ENCODE data around the gene ANTXRL.
"Not testable (repeated sequence)": the region's sequence is repeated elsewhere in the genome, so short reads cannot be mapped to it uniquely, and the experiment has no call there.

Gene ANTXRL

DNA sequence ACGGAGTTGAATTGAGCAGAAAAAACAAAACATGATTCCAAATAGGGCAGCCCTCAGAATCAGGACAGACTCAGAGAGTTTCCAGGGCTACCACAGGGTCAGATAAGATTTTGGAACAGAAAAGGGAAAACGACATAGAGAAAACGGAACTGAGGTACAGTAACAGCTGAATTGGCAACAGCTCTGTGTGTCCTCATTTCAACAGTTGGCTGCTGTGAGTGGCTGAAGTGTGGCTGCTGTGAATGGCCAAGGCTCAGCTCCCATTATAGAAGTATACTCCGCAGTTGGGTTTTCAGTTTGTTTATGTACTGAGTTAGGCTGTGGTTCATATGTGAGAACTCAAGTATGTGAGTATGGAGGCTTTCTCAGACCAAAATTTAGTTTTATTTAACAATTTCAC is 32.0 kb downstream of the ANTXRL start:
- Histone ChIP-seq H3K27me3 (ENCODE audit: low read depth, low read length) (no peaks in the 10 kb centered on the region), H3K4me1 (ENCODE audit: control insufficient read depth in 1 of 2, insufficient read depth in 2 of 2, low read length in 2 of 2) (no peaks in the 10 kb centered on the region), H3K36me3 (ENCODE audit: control insufficient read depth in 1 of 2, insufficient read depth in 2 of 2, low read length in 2 of 2) (no peaks in the 10 kb centered on the region), H3K27ac (ENCODE audit: low read length) (no peak overlapping the region), H3K9me3 (ENCODE audit: control insufficient read depth in 1 of 2, low read length in 2 of 2) (no peaks in the 10 kb centered on the region), H3K4me3 (ENCODE audit: low read depth in 1 of 2, low read length in 2 of 2) (no peak overlapping the region)

DNA sequence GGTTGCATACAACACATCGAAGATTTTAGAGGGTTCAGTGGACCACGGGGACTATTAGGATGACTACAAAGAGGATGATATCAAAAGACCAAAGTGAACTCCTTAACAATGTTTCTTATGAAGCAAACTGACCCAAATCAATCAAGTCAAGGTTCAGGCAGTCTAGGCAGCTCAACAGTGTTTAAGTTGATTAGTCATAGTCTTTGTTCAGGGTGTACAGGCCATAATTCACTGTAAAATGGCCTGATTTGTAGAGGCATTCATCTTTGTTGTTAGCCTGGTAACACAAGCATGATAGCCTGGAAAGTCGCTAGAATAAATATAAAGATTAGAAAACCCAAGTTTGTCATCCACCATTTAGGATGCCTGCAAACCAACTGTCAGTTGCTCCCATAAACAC is 32.6 kb downstream of the ANTXRL start:
- Histone ChIP-seq H3K9me3 (ENCODE audit: control insufficient read depth in 1 of 2, low read length in 2 of 2) (no peaks in the 10 kb centered on the region), H3K27me3 (ENCODE audit: low read depth, low read length) (no peaks in the 10 kb centered on the region), H3K4me1 (ENCODE audit: control insufficient read depth in 1 of 2, insufficient read depth in 2 of 2, low read length in 2 of 2) (no peaks in the 10 kb centered on the region), H3K36me3 (ENCODE audit: control insufficient read depth in 1 of 2, insufficient read depth in 2 of 2, low read length in 2 of 2) (no peaks in the 10 kb centered on the region), H3K27ac (ENCODE audit: low read length) (no peak overlapping the region), H3K4me3 (ENCODE audit: low read depth in 1 of 2, low read length in 2 of 2) (no peak overlapping the region)

DNA sequence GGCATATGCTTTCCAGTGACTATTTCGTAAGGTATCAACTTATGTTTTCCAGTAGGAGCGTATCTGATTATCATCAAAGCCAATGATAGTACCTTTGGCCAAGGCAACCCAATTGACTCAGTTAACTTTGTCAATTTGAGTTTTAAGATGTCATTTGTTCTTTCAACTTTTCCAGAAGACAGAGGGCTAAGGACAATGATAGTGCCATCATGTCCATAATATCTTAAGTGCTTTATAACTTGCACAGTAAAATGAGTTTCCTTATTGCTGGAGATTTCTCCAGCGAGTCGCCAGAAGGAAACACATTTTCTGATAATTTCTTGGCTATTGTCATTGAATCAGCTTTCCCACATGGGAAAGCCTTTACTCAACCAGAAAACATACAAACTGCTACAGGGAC is 35.0 kb downstream of the ANTXRL start:
- H3K9me3 ChIP-seq (ENCODE audit: control insufficient read depth in 1 of 2, low read length in 2 of 2), result no peaks in the 10 kb centered on the region
- no peaks in the 10 kb centered on the region for H3K27me3 ChIP-seq (ENCODE audit: low read depth, low read length)
- no peak overlapping the region for H3K4me3 ChIP-seq (ENCODE audit: low read depth in 1 of 2, low read length in 2 of 2)
- no peaks in the 10 kb centered on the region for H3K4me1 ChIP-seq (ENCODE audit: control insufficient read depth in 1 of 2, insufficient read depth in 2 of 2, low read length in 2 of 2)
- no peaks in the 10 kb centered on the region for H3K36me3 ChIP-seq (ENCODE audit: control insufficient read depth in 1 of 2, insufficient read depth in 2 of 2, low read length in 2 of 2)
- no peak overlapping the region for H3K27ac ChIP-seq (ENCODE audit: low read length)

DNA sequence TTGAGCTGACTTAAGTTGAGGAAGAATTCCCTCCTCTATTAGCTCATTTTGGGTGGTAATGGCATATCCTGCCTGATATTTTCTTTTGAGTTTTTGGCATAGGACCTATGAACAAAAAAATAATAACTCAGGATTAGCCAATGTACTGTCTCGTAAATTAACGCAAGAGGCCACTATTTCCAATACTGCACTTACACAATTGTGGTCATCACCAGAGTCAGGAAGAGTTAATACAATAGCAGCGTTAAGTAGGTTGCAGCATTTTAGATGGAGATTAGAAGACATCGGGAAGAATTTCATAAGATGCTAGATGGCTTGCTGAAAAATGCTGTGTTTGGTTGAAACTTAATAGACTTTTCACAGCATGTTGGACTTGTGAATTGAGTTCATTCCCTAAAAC is 36.4 kb downstream of the ANTXRL start:
- no peak overlapping the region for H3K27ac ChIP-seq (ENCODE audit: low read length)
- H3K9me3 ChIP-seq (ENCODE audit: control insufficient read depth in 1 of 2, low read length in 2 of 2), result no peaks in the 10 kb centered on the region
- H3K4me3 ChIP-seq (ENCODE audit: low read depth in 1 of 2, low read length in 2 of 2), result no peak overlapping the region
- no peaks in the 10 kb centered on the region for H3K4me1 ChIP-seq (ENCODE audit: control insufficient read depth in 1 of 2, insufficient read depth in 2 of 2, low read length in 2 of 2)
- H3K27me3 ChIP-seq (ENCODE audit: low read depth, low read length), result no peaks in the 10 kb centered on the region
- H3K36me3 ChIP-seq (ENCODE audit: control insufficient read depth in 1 of 2, insufficient read depth in 2 of 2, low read length in 2 of 2), result no peaks in the 10 kb centered on the region

DNA sequence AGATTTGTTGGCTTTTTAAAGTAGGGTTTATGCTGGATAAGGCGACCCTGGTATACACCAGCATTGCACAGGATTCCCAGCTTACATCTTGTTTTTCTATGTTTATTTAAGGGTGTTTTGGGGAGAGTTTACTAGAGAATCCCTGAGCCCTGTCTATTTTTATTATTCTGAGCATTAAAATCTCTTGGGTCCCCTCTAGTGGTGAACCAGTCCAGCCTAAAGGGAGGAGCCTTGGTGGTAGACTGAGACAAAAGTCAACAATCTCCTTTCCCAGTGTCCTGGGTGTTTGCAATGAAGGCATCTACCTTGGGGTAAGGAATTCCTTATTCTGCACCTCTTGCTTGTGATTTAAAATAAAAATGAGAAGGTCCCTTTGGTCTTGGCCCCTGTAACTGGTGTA is 38.2 kb downstream of the ANTXRL start:
- H3K27ac ChIP-seq (ENCODE audit: low read length), result no peak overlapping the region
- H3K27me3 ChIP-seq (ENCODE audit: low read depth, low read length), result no peaks in the 10 kb centered on the region
- no peaks in the 10 kb centered on the region for H3K4me1 ChIP-seq (ENCODE audit: control insufficient read depth in 1 of 2, insufficient read depth in 2 of 2, low read length in 2 of 2)
- H3K4me3 ChIP-seq (ENCODE audit: low read depth in 1 of 2, low read length in 2 of 2), result no peak overlapping the region
- H3K9me3 ChIP-seq (ENCODE audit: control insufficient read depth in 1 of 2, low read length in 2 of 2), result no peaks in the 10 kb centered on the region
- H3K36me3 ChIP-seq (ENCODE audit: control insufficient read depth in 1 of 2, insufficient read depth in 2 of 2, low read length in 2 of 2), result no peaks in the 10 kb centered on the region

DNA sequence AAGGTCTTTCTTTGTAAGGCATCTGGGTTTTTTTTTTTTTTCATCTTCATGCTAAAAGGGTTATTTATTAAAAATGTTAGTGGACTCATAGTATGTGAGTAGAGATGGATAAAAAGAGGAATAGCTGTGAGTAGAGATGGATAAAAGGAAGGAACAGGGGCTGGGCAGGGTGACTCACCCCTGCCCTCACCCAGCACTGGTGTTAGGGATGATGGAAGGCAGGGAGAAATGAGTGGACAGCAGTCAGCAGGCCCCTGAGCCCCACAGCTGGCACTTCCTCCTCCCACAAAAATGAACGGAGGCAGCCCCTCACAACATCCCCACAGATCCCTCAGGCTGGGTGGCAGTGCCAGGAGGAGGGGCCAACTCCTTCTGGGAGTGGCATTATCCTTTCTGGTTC is 39.3 kb downstream of the ANTXRL start:
- Histone ChIP-seq H3K36me3 (ENCODE audit: control insufficient read depth in 1 of 2, insufficient read depth in 2 of 2, low read length in 2 of 2) (no peaks in the 10 kb centered on the region), H3K4me3 (ENCODE audit: low read depth in 1 of 2, low read length in 2 of 2) (no peak overlapping the region), H3K9me3 (ENCODE audit: control insufficient read depth in 1 of 2, low read length in 2 of 2) (no peaks in the 10 kb centered on the region), H3K27ac (ENCODE audit: low read length) (no peak overlapping the region), H3K4me1 (ENCODE audit: control insufficient read depth in 1 of 2, insufficient read depth in 2 of 2, low read length in 2 of 2) (no peaks in the 10 kb centered on the region), H3K27me3 (ENCODE audit: low read depth, low read length) (no peaks in the 10 kb centered on the region)

DNA sequence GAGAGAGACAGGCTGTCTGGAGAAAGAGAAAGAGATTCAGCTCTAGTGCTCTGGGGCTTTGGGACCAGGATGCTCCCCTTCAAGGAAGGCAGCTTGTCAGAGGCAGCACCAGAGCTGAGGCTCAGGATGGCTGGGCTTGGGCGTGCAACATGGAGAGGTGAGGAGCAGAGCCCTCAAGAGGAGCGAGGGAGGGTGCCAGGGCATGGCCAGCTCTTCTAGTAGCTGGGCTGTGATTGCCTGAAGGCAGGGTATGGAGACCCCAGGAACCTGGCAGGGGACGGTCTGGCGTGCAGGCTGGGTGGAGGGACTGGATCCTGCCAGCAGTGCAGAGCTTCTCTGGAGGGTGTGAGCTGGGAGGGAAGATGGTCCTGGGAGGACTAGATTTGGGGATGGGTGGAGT is 40.2 kb downstream of the ANTXRL start:
- Histone ChIP-seq H3K4me3 (ENCODE audit: low read depth in 1 of 2, low read length in 2 of 2) (no peak overlapping the region), H3K36me3 (ENCODE audit: control insufficient read depth in 1 of 2, insufficient read depth in 2 of 2, low read length in 2 of 2) (no peaks in the 10 kb centered on the region), H3K4me1 (ENCODE audit: control insufficient read depth in 1 of 2, insufficient read depth in 2 of 2, low read length in 2 of 2) (no peaks in the 10 kb centered on the region), H3K27me3 (ENCODE audit: low read depth, low read length) (no peaks in the 10 kb centered on the region), H3K9me3 (ENCODE audit: control insufficient read depth in 1 of 2, low read length in 2 of 2) (no peaks in the 10 kb centered on the region), H3K27ac (ENCODE audit: low read length) (no peak overlapping the region)

DNA sequence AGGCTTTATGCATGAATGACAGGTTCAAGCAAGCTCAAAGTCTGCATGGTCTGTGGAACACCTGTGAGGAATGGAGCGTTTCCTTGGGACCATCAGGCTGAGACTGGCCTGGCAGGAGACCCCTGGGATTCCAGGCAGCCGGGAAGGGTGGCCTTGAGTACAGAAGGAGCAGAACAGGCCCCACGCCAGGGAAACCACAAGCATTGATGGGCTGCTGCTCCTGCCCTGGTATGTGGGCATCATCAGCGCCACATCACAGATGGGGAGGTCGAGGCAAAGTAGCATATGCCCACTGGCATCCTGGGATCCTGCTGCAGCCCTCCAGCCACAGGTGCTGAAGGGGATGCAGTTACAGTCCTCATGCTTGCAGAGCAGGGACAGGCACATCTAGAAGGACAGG is 40.9 kb downstream of the ANTXRL start:
- H3K9me3 ChIP-seq (ENCODE audit: control insufficient read depth in 1 of 2, low read length in 2 of 2), result no peaks in the 10 kb centered on the region
- H3K4me3 ChIP-seq (ENCODE audit: low read depth in 1 of 2, low read length in 2 of 2), result no peak overlapping the region
- no peak overlapping the region for H3K27ac ChIP-seq (ENCODE audit: low read length)
- no peaks in the 10 kb centered on the region for H3K4me1 ChIP-seq (ENCODE audit: control insufficient read depth in 1 of 2, insufficient read depth in 2 of 2, low read length in 2 of 2)
- no peaks in the 10 kb centered on the region for H3K36me3 ChIP-seq (ENCODE audit: control insufficient read depth in 1 of 2, insufficient read depth in 2 of 2, low read length in 2 of 2)
- no peaks in the 10 kb centered on the region for H3K27me3 ChIP-seq (ENCODE audit: low read depth, low read length)

DNA sequence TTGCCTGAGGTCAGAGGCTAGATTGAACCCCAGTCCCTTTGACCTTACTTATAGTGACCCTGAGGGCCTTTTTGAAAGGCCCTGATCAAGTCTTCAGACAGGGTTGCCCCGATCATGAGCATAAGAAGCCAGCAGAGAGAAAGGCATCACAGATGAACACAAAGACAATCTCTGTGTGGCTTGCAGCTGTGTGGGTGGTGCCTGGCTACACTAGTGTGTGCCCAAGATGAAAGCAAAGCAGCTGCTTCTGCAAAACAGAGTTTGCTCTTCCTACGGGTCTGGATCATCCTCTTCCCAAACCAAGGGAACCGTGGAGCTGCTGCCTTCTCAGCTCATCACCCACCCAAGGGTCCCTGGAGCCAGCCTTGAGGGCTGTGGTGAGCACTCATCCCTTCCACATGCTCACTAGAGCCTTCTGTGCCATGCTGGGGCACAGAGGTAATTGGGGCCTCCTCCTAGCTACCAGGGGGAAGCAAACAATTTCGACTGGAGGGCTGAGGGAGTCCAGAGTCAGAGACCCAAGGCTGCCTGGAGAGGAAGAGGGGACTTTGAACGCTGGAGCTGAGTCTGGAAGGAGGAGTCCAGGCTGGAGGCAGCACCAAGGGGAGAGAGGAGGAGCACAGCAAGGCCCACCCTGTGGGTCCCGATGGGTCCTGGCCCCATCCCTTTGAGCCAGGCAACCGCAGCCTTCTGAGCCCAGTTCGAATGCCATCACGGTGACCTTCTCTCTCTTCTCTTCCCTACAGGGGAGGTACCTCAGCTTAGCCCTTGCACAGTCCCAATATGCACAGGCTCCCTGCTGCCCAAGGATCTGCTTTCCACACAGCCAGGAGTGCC is 42.3 kb downstream of the ANTXRL start:
- Histone ChIP-seq H3K27ac (ENCODE audit: low read length) (no peak overlapping the region), H3K9me3 (ENCODE audit: control insufficient read depth in 1 of 2, low read length in 2 of 2) (no peaks in the 10 kb centered on the region), H3K27me3 (ENCODE audit: low read depth, low read length) (no peaks in the 10 kb centered on the region), H3K36me3 (ENCODE audit: control insufficient read depth in 1 of 2, insufficient read depth in 2 of 2, low read length in 2 of 2) (no peaks in the 10 kb centered on the region), H3K4me1 (ENCODE audit: control insufficient read depth in 1 of 2, insufficient read depth in 2 of 2, low read length in 2 of 2) (no peaks in the 10 kb centered on the region), H3K4me3 (ENCODE audit: low read depth in 1 of 2, low read length in 2 of 2) (no peak overlapping the region)

DNA sequence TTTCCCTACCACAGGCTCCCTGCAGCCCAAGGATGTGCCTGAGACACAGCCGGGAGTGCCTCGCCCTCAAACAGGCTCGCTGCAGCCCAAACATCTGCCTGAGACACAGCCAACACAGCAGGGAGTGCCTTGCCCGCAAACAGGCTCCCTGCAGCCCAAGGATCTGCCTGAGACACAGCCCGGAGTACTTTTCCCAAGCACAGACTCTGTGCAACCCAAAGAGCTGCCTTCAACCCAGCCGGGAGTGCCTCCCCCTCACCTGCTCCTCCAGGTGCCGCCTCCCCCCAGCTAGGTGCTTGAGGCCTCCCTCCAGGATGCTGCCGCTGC is 42.9 kb downstream of the ANTXRL start:
- Histone ChIP-seq H3K4me3 (ENCODE audit: low read depth in 1 of 2, low read length in 2 of 2) (no peak overlapping the region), H3K27ac (ENCODE audit: low read length) (no peak overlapping the region), H3K4me1 (ENCODE audit: control insufficient read depth in 1 of 2, insufficient read depth in 2 of 2, low read length in 2 of 2) (no peaks in the 10 kb centered on the region), H3K27me3 (ENCODE audit: low read depth, low read length) (no peaks in the 10 kb centered on the region), H3K36me3 (ENCODE audit: control insufficient read depth in 1 of 2, insufficient read depth in 2 of 2, low read length in 2 of 2) (no peaks in the 10 kb centered on the region), H3K9me3 (ENCODE audit: control insufficient read depth in 1 of 2, low read length in 2 of 2) (no peaks in the 10 kb centered on the region)

DNA sequence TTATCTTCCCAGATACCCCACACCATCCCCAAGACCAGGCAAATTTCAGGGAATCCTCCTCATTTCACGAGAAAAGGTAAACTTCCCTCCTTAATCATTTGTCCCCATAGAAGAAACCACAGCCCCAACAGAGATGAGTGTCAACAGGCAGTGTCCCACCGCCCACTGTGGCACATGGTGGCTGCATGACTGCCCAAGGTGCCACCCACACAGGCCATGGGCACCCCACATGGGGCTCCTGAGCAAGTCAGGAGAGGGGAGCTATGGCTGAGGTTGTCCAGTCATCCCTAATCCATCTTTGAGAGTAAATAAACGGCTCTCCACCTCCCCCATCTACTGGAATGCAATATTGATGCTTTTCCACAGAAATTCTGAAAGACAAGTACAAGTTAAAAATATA is 44.1 kb downstream of the ANTXRL start:
- H3K27ac ChIP-seq (ENCODE audit: low read length), result no peak overlapping the region
- no peaks in the 10 kb centered on the region for H3K4me1 ChIP-seq (ENCODE audit: control insufficient read depth in 1 of 2, insufficient read depth in 2 of 2, low read length in 2 of 2)
- no peaks in the 10 kb centered on the region for H3K9me3 ChIP-seq (ENCODE audit: control insufficient read depth in 1 of 2, low read length in 2 of 2)
- H3K36me3 ChIP-seq (ENCODE audit: control insufficient read depth in 1 of 2, insufficient read depth in 2 of 2, low read length in 2 of 2), result no peaks in the 10 kb centered on the region
- no peak overlapping the region for H3K4me3 ChIP-seq (ENCODE audit: low read depth in 1 of 2, low read length in 2 of 2)
- no peaks in the 10 kb centered on the region for H3K27me3 ChIP-seq (ENCODE audit: low read depth, low read length)

DNA sequence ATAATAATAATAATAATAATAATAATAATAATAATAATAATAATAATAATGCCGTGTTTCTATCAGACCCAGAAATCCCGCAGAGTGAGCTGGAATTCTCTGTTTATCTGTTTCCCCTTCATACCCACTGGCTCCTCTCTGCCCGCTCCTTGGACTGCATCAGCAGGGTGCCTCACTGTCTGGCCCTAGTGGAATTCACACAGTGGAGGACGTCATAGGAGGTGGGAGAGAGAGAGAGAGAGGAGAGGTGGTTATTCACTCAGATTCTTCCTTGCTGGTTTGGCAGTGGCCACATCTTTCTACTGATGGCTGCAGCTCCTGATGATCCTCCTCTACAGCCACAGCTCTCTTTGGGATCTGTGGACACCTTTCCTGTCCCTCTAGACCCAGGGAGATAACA is 78.7 kb downstream of the ANTXRL start:
- not testable (repeated sequence) for H3K27ac ChIP-seq (ENCODE audit: low read length); H3K4me1 ChIP-seq (ENCODE audit: control insufficient read depth in 1 of 2, insufficient read depth in 2 of 2, low read length in 2 of 2); H3K9me3 ChIP-seq (ENCODE audit: control insufficient read depth in 1 of 2, low read length in 2 of 2); H3K4me3 ChIP-seq (ENCODE audit: low read depth in 1 of 2, low read length in 2 of 2); H3K36me3 ChIP-seq (ENCODE audit: control insufficient read depth in 1 of 2, insufficient read depth in 2 of 2, low read length in 2 of 2); H3K27me3 ChIP-seq (ENCODE audit: low read depth, low read length)
